ENCODE results near the gene NELL2. TPM values are rescaled to one million over a fixed set of nuclear protein-coding genes. Genes with fewer than 3 reads are reported as not detected.

NELL2 gene
- total RNA-seq, 1 experiment from 2014 or later, result 1.1 TPM

DNA sequence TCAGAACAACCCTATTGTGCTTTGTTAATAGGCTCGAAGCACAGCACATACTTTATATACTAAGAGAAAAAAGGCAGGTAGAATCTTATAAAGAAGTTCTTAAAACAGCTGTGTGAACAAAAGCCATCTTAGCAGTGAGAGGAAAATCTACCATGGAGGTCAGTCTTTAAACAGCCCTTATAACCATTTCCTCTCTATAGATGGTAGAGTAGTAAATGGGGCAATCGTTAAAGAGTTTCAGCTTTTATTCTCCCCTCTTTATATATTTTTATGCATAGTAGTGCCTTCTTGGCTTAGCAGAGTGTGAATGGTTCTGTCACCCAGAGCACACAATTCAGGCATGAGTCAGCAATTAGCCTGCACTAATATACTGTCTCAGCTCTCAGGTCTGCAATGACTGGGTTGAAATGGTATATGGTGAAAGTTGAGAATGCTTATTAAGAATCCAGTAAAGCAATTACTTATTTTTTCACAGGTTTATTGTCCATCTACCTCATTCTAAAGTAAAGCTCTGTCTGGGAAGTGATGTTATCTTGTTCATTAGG is 305.0 kb downstream of the NELL2 start (continued):
- TF ChIP-seq YY1 (IDR thresholded peaks at IDR 0.05; ENCODE audit: extremely low read depth, insufficient replicate concordance, low read depth, low read length) (no peak), ELF1 (IDR thresholded peaks at IDR 0.05; ENCODE audit: borderline replicate concordance, low read depth) (no peak), EZH2phosphoT487 (IDR thresholded peaks at IDR 0.05; ENCODE audit: borderline replicate concordance) (no peak)

GRCh38 chr12:44570036-44570583 is 306.0 kb downstream of the NELL2 start:
- no peak overlapping the region for H3K4me2 ChIP-seq (ENCODE audit: low read length)
- no peak overlapping the region for H3K4me3 ChIP-seq (replicated peaks in 1 of 2; ENCODE audit: low read depth in 1 of 2, low read length in 2 of 2)
- no peaks in the 10 kb centered on the region for H3K79me2 ChIP-seq (ENCODE audit: insufficient read depth, low read length)
- TF ChIP-seq ZNF274 (IDR thresholded peaks at IDR 0.05; ENCODE audit: low read depth, low read length) (no peak), SIN3A (IDR thresholded peaks at IDR 0.05; ENCODE audit: low read depth) (no peak), ZFX (IDR thresholded peaks at IDR 0.05) (no peak), EGR1 (IDR thresholded peaks at IDR 0.05; ENCODE audit: low read depth) (no peak), CEBPB (IDR thresholded peaks at IDR 0.05; ENCODE audit: low read depth) (no peak)
- TF ChIP-seq, protein P1, sequence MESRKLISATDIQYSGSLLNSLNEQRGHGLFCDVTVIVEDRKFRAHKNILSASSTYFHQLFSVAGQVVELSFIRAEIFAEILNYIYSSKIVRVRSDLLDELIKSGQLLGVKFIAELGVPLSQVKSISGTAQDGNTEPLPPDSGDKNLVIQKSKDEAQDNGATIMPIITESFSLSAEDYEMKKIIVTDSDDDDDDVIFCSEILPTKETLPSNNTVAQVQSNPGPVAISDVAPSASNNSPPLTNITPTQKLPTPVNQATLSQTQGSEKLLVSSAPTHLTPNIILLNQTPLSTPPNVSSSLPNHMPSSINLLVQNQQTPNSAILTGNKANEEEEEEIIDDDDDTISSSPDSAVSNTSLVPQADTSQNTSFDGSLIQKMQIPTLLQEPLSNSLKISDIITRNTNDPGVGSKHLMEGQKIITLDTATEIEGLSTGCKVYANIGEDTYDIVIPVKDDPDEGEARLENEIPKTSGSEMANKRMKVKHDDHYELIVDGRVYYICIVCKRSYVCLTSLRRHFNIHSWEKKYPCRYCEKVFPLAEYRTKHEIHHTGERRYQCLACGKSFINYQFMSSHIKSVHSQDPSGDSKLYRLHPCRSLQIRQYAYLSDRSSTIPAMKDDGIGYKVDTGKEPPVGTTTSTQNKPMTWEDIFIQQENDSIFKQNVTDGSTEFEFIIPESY (IDR thresholded peaks at IDR 0.05; ENCODE audit: extremely low read depth, insufficient replicate concordance, low read length), result no peak
- TF ChIP-seq, protein P2, sequence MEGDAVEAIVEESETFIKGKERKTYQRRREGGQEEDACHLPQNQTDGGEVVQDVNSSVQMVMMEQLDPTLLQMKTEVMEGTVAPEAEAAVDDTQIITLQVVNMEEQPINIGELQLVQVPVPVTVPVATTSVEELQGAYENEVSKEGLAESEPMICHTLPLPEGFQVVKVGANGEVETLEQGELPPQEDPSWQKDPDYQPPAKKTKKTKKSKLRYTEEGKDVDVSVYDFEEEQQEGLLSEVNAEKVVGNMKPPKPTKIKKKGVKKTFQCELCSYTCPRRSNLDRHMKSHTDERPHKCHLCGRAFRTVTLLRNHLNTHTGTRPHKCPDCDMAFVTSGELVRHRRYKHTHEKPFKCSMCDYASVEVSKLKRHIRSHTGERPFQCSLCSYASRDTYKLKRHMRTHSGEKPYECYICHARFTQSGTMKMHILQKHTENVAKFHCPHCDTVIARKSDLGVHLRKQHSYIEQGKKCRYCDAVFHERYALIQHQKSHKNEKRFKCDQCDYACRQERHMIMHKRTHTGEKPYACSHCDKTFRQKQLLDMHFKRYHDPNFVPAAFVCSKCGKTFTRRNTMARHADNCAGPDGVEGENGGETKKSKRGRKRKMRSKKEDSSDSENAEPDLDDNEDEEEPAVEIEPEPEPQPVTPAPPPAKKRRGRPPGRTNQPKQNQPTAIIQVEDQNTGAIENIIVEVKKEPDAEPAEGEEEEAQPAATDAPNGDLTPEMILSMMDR (IDR thresholded peaks at IDR 0.05 in 2 of 3, conservative IDR thresholded peaks at IDR 0.05 in 1 of 3; ENCODE audit: borderline replicate concordance in 1 of 3, insufficient read depth in 1 of 3, low read depth in 2 of 3, low read length in 2 of 3), result no peak
- DNase-seq (ENCODE audit: low read depth, low spot score), result no peak
- H4K20me1 ChIP-seq (ENCODE audit: insufficient read depth), result no peaks in the 10 kb centered on the region
- CTCF ChIA-PET, result no interaction called here
- RAD21 ChIA-PET (ENCODE audit: low non-redundant PET in 1 of 2, low total read pairs in 2 of 2, uncharacterized antibody in 2 of 2, unreplicated experiment in 2 of 2), result no interaction called here
- ATAC-seq, result no peak
- no peak overlapping the region for H3K27ac ChIP-seq (ENCODE audit: low read depth, low read length)
- H3K9me3 ChIP-seq (ENCODE audit: control insufficient read depth in 1 of 2, insufficient read depth in 1 of 2, low read depth in 1 of 2, low read length in 2 of 2), result no peaks in the 10 kb centered on the region
- H3K9ac ChIP-seq (ENCODE audit: low read length), result no peak overlapping the region
- H3K36me3 ChIP-seq (ENCODE audit: control insufficient read depth in 1 of 2, insufficient read depth in 2 of 2, low read length in 2 of 2), result no peaks in the 10 kb centered on the region
- intact Hi-C loops (cut with micrococcal nuclease), result no loop called here
- no peak overlapping the region for H2AFZ ChIP-seq (ENCODE audit: low read depth, low read length, poor library complexity, severe bottlenecking)
- H3K27me3 ChIP-seq (ENCODE audit: insufficient read depth, low read length), result no peaks in the 10 kb centered on the region
- POLR2A ChIA-PET, result no interaction called here
- no peaks in the 10 kb centered on the region for H3K9me2 ChIP-seq (ENCODE audit: insufficient read depth)
- BruUV-seq (replicated peaks), result no TSS peak
- H3K4me1 ChIP-seq (ENCODE audit: control insufficient read depth in 1 of 2, insufficient read depth in 2 of 2, low read length in 2 of 2), result no peaks in the 10 kb centered on the region

Measured in HCT116 (cell line).